ENCODE results near the gene ZCCHC17.

Gene ZCCHC17

DNA sequence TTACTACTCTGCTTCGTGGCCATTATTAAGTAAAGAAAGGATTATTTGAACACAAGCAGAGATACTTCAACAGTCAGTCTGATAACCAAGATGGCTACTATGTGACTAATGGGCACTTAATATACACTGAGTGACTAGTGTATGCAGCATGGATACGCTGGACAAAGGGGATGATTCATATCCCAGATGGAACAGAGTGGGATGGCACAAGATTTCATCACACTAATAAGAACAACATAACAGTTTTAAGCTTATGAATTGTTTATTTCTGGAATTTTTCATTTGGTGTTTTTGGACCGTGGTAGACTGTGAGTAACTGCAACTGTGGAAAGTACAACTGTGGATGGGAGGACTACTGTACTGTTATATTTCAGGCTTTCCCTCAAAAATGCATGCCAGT is 9.4 kb downstream of the ZCCHC17 start:
- no peak for DNase-seq (ENCODE audit: low read depth)

DNA sequence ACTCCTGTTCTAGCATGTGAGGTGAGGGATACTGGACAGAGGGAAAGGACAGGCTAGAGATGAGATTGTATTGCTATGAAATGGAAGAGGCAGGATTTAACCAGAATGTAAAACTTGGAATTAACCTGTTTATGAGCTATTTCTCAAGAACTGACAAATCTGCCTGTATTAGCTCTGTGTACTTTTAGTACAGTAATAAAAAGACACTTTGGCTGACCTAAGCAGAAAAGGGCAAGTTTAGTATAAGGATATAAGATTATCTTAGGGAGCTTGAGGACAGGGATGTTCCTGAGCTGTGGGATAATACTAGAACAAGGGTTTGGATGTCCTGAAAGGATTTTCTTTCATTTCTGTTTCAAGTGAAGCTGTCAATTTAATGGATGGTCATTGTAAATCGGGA is 11.2 kb downstream of the ZCCHC17 start:
- DNase-seq (ENCODE audit: low read depth), result no peak

DNA sequence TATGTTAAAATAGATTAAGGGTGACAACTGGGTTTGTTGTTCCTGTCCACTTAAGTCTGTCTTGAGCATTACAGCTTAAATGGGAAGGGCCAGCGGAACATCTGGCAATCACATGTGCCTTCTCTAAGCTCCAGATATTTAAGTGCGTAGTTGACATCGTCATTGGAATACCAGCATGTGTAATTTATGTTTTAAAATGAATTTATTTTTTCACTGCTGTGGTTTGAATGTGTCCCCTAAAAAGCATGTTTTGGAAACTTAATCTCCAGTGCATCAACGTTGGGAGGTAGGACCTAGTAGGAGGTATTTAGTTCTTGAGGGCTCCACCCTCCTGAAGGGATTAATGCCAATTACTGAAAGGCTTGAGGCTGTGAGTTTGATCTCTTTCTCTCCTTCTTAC is 13.4 kb downstream of the ZCCHC17 start:
- DNase-seq (ENCODE audit: low read depth), result no peak

DNA sequence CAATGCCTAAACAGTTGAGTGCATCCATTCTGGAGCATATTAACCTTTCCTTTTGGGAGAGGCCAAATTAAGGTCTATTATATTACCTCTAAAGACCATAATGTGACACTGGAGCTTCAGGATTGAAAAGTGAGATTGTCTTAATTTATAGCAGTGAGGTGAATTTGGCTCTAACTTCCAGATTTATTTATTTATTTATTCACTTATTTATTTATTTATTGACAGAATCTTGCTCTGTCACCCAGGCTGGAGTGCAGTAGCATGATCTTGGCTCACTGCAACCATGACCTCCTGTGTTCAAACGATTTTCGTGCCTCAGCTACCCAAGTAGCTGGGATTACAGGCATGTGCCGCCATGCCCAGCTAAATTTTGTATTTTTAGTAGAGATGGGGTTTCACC is 19.1 kb downstream of the ZCCHC17 start:
- DNase-seq (ENCODE audit: low read depth), result no peak

DNA sequence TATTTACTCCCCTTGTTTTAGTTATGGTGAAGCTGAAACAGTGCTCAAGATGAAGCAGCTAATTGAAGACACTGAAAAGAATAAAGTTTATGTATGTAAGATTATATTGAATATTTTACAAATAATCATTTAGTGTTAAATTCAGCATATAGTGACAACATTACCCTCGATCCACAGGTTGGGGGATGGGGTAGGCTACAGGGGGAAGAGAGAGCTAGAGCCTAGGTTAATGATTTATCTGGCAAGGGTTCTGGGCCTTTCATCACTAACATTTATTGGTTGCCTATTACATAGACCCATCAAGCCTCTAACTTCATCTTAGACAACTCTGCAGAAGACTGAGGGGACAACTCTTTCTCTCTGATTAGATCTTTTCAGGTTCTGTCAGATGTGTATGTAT is 21.3 kb downstream of the ZCCHC17 start:
- no peak for DNase-seq (ENCODE audit: low read depth)

DNA sequence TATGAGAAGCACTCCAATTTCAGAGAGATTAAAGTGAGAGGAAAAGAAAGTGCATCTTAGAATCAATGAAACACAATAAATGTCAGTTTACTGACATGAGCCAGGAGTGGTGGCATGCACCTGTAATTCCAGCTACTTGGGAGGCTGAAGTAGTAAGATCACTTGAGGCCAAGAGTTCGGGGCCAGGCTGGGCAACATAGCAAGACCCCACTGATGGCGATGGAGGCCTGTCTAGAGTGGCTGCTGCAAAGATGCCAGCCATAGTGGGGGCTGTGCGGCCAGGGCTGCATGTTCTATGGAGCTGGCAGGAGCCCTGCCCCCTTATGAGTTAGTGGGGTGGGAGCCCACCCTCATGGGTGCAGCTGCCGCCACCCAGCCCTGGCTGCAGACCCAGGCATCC is 27.3 kb downstream of the ZCCHC17 start:
- no peak for DNase-seq (ENCODE audit: low read depth)

DNA sequence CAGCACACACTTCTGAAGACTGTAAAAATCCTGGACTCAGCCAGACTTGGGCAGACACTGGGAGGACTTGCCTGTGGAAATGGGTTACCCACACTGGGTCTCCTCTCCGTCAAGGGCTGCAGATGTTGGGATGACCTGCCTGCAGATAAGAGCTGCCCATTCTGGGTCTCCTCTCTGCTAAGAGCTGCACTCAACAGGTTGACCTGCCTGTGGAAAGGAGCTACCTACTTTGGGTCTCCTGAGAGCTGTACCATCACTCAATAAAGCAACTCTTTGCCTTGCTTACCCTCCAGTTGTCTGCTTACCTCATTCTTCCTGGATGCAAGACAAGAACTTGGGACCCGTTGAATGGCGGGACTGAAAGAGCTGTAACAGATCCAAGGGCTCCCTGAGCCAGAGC is 28.2 kb downstream of the ZCCHC17 start:
- DNase-seq (ENCODE audit: low read depth), result no peak

DNA sequence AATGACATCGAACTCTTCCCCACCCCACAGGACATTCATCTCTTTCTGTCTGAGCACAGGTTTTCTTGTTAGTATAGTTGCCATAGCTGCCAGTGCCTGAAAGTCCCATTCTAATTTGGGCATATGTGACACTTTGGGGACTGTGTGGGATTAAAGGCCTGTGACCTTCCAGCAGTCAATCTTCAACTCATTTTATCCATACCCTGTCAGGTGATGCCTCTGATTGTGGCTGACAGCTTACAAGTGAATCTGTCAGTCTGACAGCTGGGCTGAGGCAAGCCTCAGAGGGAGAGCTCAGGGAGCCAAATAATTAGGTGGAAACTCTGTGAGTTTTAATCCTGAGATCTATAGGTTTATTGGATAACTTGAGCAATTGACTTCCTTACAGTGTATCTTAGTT is 29.6 kb downstream of the ZCCHC17 start:
- DNase-seq (ENCODE audit: low read depth), result no peak

DNA sequence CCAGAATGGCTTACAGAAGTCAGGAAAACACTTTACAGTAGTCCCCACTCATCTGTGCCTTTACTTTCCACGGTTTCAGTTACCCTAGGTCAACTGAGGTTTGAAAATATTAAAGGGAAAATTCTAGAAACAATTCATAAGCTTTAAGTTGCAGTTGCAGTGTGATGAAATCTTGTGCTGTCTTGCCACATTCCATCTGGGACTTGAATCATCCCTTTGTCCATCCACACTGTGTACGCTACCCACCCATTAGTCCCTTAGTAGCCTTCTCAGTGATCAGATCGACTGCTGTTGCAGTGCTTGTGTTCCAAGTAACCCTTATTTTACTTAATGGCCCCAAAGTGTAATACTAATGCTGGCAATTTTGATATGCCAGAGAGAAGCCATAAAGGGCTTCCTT is 30.5 kb downstream of the ZCCHC17 start:
- no peak for DNase-seq (ENCODE audit: low read depth)

DNA sequence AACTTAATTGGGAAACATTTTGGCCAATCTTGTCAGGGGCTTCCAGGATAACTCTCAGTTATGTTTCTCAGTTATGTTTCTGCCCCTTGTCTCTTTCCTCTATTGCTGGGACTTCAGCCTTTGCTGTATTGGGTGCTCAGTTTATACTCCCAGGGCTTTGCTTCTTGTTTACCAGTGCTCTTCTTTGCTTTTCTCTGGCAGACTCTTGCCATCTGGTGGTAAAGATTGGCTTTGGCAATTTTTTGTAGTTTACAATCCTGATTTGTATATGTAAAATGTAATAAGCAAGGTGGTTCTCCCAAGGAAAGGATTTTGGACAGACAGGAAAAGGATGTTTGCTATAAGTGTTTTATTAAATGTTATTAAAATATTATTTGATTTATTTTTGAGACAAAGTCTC is 38.2 kb downstream of the ZCCHC17 start:
- DNase-seq (ENCODE audit: low read depth), result no peak

DNA sequence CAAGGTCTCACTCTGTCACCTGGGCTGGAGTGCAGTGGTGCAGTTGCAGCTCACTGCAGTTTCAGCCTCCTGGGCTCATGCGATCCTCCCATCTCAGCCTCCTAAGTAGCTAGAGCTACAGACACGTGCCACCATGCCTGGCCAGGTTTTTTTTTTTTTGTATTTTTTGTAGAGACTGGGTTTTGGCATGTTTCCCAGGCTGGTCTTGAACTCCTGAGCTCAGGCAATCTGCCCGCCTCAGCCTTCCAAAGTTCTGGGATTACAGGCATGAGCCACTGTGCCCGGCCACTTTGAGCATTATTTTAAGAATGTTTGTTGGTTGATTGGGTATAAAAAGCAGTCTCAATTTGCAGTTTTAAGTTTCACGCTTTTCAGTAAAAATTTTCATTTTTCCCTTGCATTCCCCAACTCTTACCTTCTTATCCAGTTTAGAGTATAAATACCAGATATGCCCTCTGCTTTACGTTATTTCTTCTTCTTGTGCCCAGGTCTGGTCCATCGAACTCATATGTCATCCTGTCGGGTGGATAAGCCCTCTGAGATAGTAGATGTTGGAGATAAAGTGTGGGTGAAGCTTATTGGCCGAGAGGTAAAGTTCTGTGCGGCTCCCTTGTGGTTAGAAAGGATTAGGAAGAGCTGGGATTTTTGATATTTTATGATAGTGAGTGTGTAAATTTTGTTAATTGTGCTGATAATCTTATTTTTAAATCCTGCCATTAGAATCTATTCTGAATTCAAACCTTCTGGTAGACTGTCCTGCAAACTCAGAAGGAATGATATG is 40.0 kb downstream of the ZCCHC17 start:
- no peak for DNase-seq (ENCODE audit: low read depth)

DNA sequence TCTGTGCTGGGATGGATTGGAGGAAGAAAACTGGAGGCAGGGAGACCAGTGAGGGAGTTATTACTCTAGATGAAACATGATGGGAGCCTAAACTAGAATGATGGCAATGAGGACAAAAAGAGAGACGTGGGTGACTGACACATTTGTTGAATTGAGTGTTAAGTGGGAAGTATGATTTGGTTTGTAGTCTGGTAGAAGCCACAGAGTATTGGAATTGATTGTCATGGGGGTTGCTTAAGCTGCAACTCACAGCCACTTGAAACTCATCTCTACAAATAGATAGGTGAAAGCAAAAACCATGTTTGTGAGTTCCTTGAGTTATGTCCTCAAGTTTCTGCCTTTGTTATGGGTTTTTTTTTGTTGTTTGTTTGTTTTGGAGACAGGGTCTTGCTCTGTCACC is 47.7 kb downstream of the ZCCHC17 start:
- no peak for DNase-seq (ENCODE audit: low read depth)

DNA sequence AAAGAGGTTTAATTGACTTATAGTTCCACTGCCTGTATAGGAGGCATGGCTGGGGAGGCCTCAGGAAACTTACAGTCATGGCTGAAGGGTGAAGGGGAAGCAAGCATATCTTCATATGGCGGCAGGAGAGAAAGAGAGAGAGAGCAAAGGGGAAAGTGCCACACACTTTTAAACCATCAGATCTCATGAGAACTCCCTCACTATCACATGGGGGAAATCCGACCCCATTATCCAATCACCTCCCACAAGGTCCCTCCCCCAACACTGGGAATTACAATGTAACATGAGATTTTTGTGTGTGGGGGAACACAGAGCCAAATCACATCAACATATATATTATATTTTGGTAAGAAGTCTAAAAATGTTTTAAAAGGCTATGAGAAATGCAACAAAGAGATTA is 48.8 kb downstream of the ZCCHC17 start:
- no peak for DNase-seq (ENCODE audit: low read depth)

DNA sequence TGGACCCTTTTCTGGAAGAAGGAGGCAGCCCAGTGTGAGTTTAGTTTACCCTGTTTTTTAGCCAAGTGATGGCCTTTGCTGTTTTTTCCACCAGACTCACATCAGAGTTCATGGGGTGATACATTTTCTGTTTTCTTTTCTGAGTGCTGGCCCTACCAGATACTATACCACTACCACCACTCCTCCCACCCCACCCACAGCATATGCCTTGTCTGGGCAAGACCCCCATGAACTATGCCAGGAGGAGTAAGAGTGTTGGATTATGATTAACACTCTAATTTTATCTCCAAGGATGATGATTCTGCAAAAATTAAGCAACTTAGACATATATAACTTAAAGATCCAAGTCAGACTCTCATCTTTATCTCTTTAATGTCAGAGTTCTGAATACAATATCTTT is 50.0 kb downstream of the ZCCHC17 start:
- no peak for DNase-seq (ENCODE audit: low read depth)

DNA sequence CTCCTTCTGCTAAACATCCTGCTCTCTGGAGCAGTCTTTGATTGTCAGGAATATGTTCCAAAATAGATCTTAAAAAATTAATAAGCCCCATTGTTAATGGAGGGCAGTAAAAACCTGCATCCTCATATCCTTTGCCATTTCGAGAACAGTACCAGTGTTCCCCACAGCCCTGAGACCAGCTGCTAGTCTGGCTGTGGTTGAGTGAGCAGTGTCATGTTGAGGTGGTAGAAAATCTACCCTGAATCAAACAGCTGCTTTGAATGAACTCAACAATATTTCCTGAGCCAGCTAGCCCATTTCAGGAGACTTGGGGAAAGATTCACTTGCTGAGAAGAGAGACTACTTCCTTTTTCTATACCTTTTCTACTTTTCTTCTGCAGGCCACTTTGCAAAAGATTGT is 51.6 kb downstream of the ZCCHC17 start:
- no peak for DNase-seq (ENCODE audit: low read depth)

DNA sequence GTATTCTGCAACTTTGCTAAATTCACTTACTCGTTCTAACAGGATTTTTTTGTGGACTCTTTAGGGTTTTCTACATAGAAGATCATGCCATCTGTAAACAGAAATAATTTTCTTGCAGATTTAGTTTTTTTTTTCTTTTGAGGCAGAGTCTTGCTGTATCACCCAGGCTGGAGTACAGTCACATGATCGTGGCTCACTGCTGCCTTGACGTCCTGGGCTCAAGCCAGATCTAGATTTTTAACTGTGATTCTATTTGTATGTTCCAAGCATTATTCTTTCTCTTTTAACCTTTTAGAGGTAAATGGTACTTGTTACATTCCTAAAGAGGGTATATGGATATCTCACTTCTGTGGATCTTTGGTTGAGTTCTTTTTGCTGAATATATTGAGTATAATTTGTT is 57.5 kb downstream of the ZCCHC17 start:
- no peak for DNase-seq (ENCODE audit: low read depth)

DNA sequence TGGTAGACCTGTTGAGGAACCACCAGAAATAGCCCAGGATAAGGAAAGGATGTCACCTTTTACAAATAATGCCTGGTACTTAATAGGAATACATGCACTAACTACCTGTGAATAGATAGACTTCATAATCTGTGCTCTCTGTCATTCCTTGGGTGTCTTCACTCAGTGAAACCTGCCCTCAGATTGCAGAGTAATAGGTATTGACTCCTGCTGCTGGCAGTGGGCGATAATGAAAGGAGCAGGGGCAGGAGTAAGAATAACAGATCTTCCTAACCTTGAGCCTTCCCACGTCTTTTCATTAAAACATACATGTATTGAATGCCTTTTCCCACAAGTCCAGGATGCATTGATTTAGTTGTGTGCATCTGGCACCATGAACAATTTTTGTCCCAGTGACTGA is 59.6 kb downstream of the ZCCHC17 start:
- DNase-seq (ENCODE audit: low read depth), result no peak

DNA sequence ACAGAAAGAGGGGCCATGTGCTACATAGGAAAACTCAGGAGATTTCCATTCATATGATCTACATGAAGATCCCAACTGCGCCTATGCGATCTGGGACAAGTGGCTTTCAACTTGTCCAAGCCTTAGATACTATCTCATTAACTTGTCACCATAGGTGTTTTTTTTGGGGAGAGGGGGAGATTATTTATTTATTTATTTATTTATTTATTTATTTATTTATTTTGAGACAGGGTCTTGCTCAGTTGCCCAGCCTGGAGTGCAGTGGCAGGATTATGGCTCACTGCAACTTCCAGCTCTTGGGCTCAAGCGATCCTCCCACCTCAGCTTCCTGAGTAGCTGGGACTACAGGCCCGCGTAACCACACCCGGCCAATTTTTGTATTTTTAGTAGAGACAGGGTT is 64.8 kb downstream of the ZCCHC17 start:
- no peak for DNase-seq (ENCODE audit: low read depth)

DNA sequence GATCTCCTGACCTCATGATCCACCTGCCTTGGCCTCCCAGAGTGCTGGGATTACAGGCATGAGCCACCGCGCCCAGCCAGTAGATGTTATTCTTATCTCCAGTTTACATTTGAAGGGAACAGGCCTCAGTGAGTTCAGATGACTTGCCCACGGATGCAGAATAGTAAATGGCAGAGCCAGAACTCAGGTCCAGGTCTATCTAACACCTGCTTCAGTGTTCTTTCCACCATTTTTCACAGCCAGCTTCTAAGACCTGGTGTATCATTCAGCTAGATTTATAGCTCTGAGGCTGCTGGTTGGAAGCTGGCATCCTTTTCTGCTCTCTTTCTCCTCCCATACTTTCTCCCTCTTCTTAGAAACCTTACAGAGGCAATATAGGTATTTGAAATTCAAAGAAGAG is 65.2 kb downstream of the ZCCHC17 start:
- DNase-seq (ENCODE audit: low read depth), result no peak

DNA sequence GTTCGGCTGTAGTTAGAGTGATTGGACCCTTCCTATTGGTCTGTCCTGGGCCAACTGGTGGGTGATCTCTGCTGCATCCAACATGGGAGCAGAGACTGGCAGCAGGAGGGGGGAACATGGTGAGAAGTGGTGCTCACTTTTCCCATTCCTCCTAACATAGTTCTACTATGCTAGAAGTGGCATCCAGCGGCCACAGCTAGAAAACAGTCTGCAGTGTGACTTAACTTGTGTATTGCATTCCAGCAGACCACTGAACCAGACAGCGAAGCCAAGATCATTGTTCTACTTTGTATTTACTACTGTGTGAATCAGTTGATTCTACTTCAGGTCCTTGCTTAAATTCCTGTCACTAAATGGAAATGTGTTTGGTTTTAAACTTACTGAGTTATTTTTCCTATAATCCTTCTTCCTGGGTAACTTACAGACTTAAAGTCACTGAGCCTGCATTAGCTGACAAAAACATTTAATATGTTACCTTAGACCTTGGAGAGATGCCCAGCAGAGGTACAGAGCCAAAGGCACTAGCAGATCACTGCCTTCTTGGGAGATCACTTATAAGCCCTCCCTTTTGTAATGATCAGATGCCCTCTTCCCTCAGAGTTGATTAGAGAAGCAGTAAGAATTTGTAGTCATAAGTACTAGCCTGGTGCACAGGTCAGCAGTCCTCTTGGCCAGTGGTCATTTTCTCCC is 67.9 kb downstream of the ZCCHC17 start:
- no peak for DNase-seq (ENCODE audit: low read depth)

DNA sequence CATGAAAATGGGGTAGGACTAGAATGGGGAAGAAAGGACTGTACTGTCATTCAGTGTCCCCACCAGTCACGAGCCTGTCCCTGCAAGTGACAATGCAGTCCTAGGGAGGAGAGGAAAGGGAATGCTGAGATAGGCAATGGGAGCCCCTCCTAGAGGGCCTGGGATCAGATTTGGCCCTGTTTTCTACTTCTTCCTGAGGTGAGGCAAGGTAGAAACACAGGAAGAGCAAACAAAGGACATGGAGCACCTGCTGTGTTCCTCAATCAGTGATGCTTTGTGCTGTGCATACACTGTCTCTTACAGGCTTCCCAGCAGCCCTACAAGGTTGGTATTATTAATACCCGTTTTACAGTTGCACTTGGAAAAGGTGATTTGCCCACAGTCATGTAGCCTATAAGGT is 70.0 kb downstream of the ZCCHC17 start:
- DNase-seq (ENCODE audit: low read depth), result no peak

DNA sequence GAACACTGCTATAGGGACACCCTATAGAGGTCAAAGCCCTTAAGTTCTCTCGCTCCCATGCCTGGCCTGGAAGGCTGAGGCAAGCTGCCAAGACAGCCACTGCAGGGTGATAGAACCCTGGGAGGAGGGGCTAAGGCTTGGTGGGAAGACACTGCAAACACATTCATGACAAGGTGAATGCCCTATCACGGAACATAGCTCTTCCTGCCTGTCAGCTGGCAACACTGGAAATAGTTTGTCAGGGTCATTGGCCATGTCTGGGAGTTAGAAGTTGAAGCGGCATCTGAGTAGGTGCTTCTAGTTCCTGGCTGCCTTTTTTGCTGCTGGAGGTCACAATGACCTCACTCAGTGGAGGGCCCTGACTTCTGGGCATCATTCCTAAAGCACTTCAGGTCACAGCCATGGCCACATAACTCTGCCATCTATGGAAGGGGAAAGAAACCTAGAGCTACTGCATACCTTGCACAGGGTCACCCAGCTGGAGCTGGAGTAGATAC is 71.8 kb downstream of the ZCCHC17 start:
- DNase-seq (ENCODE audit: low read depth), result no peak

DNA sequence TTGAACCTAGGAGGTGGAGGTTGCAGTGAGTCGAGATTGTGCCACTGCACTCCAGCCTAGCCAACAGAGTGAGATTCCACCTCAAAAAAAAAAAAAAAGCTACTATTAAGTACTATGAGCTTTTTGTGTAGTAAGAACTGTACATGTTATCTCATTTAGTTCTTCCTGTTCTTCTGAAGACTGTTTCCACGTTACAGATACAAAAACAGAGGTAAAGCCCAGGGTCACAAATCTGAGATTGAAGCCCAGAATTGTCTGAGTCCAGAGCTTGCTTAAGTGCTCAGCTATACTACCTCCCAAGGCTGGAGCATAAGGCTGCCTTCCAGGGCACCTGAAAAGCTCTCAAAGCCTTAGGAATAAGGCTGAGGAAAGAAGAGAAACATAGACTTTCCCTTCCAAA is 73.2 kb downstream of the ZCCHC17 start:
- DNase-seq (ENCODE audit: low read depth), result no peak

DNA sequence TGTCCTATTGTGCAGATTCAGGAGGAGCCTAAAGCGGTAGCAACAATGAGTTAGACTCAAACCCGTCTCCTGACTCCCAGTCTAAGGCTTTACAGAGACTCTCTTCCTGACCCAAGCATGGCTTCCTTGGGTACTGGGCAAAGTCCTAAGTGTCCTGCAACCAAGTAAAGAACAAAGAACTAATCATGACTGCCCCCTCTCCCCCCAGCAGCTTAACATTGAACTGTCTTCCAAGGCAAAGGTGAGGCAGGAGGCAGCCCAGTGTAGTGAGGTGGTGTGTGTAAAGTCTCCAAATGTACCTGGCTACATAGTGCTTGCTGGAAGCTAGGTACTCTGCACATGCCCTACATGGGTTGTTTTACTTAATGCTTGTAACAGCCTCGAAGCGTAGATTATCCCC is 73.7 kb downstream of the ZCCHC17 start:
- no peak for DNase-seq (ENCODE audit: low read depth)
